ENCODE measurements around the gene AMBP. TPM values are rescaled to one million over a fixed set of nuclear protein-coding genes. Genes with fewer than 3 reads are reported as not detected.
A peak's percentile ranks its signal among the peaks of the same experiment; 100 is the strongest.

The AMBP gene
- total and polyA plus RNA-seq, 2 of the 13 experiments (the other 11 are each of a cell fraction or from before 2014, with no cell fraction given) = 1,510 to 2,580 TPM

DNA sequence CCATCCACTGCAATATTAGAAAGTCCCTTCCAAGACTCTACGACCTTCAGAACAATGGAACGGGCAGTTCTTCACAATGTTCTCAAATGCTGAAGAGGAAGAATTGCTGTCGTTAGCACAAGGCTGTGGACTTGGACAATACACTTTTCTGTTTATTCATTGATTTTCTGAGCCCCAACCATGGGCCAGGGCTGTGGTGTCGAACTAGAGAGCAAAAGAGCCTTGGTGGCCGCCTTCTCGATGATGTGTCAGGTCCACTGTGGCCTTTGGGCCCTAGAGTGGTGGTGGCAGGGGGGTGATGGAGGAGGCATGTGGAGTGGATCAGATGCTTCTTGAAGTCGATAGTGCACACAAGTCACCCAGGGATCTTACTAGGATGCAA is 39.5 kb upstream of the AMBP start (continued):
- TF ChIP-seq, protein P1, sequence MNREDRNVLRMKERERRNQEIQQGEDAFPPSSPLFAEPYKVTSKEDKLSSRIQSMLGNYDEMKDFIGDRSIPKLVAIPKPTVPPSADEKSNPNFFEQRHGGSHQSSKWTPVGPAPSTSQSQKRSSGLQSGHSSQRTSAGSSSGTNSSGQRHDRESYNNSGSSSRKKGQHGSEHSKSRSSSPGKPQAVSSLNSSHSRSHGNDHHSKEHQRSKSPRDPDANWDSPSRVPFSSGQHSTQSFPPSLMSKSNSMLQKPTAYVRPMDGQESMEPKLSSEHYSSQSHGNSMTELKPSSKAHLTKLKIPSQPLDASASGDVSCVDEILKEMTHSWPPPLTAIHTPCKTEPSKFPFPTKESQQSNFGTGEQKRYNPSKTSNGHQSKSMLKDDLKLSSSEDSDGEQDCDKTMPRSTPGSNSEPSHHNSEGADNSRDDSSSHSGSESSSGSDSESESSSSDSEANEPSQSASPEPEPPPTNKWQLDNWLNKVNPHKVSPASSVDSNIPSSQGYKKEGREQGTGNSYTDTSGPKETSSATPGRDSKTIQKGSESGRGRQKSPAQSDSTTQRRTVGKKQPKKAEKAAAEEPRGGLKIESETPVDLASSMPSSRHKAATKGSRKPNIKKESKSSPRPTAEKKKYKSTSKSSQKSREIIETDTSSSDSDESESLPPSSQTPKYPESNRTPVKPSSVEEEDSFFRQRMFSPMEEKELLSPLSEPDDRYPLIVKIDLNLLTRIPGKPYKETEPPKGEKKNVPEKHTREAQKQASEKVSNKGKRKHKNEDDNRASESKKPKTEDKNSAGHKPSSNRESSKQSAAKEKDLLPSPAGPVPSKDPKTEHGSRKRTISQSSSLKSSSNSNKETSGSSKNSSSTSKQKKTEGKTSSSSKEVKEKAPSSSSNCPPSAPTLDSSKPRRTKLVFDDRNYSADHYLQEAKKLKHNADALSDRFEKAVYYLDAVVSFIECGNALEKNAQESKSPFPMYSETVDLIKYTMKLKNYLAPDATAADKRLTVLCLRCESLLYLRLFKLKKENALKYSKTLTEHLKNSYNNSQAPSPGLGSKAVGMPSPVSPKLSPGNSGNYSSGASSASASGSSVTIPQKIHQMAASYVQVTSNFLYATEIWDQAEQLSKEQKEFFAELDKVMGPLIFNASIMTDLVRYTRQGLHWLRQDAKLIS (CRISPR knock-in tag; IDR thresholded peaks at IDR 0.05) = no peak
- TF ChIP-seq SMC3 (IDR thresholded peaks at IDR 0.05; ENCODE audit: low read length) (no peak), SIX4 (CRISPR knock-in tag; IDR thresholded peaks at IDR 0.05) (0 out of 2 replicates have a peak, but pooled peaks have one; percentile 32), ZNF10 (CRISPR knock-in tag; IDR thresholded peaks at IDR 0.05; ENCODE audit: borderline replicate concordance, low read depth) (no peak), MBD4 (IDR thresholded peaks at IDR 0.05; ENCODE audit: borderline replicate concordance, low read length) (no peak), ZNF34 (CRISPR knock-in tag; IDR thresholded peaks at IDR 0.05; ENCODE audit: borderline replicate concordance) (no peak; the same call in 1 of the 2 replicates), NRL (CRISPR knock-in tag; IDR thresholded peaks at IDR 0.05; ENCODE audit: borderline replicate concordance) (no peak), MEF2D (CRISPR knock-in tag; IDR thresholded peaks at IDR 0.05) (no peak; the same call in 1 of the 2 replicates), STAG1 (CRISPR knock-in tag; IDR thresholded peaks at IDR 0.05) (no peak; the same call in 1 of the 2 replicates)
- TF ChIP-seq, protein P2, sequence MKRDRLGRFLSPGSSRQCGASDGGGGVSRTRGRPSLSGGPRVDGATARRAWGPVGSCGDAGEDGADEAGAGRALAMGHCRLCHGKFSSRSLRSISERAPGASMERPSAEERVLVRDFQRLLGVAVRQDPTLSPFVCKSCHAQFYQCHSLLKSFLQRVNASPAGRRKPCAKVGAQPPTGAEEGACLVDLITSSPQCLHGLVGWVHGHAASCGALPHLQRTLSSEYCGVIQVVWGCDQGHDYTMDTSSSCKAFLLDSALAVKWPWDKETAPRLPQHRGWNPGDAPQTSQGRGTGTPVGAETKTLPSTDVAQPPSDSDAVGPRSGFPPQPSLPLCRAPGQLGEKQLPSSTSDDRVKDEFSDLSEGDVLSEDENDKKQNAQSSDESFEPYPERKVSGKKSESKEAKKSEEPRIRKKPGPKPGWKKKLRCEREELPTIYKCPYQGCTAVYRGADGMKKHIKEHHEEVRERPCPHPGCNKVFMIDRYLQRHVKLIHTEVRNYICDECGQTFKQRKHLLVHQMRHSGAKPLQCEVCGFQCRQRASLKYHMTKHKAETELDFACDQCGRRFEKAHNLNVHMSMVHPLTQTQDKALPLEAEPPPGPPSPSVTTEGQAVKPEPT (CRISPR knock-in tag; IDR thresholded peaks at IDR 0.05; ENCODE audit: low read depth) = no peak; the same call in 1 of the 2 replicates
- TF ChIP-seq, protein P3, sequence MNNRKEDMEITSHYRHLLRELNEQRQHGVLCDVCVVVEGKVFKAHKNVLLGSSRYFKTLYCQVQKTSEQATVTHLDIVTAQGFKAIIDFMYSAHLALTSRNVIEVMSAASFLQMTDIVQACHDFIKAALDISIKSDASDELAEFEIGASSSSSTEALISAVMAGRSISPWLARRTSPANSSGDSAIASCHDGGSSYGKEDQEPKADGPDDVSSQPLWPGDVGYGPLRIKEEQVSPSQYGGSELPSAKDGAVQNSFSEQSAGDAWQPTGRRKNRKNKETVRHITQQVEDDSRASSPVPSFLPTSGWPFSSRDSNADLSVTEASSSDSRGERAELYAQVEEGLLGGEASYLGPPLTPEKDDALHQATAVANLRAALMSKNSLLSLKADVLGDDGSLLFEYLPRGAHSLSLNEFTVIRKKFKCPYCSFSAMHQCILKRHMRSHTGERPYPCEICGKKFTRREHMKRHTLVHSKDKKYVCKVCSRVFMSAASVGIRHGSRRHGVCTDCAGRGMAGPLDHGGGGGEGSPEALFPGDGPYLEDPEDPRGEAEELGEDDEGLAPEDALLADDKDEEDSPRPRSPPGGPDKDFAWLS (CRISPR knock-in tag; IDR thresholded peaks at IDR 0.05; ENCODE audit: borderline replicate concordance) = no peak
- TF ChIP-seq, protein P4, sequence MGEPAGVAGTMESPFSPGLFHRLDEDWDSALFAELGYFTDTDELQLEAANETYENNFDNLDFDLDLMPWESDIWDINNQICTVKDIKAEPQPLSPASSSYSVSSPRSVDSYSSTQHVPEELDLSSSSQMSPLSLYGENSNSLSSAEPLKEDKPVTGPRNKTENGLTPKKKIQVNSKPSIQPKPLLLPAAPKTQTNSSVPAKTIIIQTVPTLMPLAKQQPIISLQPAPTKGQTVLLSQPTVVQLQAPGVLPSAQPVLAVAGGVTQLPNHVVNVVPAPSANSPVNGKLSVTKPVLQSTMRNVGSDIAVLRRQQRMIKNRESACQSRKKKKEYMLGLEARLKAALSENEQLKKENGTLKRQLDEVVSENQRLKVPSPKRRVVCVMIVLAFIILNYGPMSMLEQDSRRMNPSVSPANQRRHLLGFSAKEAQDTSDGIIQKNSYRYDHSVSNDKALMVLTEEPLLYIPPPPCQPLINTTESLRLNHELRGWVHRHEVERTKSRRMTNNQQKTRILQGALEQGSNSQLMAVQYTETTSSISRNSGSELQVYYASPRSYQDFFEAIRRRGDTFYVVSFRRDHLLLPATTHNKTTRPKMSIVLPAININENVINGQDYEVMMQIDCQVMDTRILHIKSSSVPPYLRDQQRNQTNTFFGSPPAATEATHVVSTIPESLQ (CRISPR knock-in tag; conservative IDR thresholded peaks at IDR 0.05) = no peak
- TF ChIP-seq, protein P5, sequence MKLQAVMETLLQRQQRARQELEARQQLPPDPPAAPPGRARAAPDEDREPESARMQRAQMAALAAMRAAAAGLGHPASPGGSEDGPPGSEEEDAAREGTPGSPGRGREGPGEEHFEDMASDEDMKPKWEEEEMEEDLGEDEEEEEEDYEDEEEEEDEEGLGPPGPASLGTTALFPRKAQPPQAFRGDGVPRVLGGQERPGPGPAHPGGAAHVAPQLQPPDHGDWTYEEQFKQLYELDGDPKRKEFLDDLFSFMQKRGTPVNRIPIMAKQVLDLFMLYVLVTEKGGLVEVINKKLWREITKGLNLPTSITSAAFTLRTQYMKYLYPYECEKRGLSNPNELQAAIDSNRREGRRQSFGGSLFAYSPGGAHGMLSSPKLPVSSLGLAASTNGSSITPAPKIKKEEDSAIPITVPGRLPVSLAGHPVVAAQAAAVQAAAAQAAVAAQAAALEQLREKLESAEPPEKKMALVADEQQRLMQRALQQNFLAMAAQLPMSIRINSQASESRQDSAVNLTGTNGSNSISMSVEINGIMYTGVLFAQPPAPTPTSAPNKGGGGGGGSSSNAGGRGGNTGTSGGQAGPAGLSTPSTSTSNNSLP (IDR thresholded peaks at IDR 0.05; ENCODE audit: low read depth, low read length) = no peak
- TF ChIP-seq, protein P6, sequence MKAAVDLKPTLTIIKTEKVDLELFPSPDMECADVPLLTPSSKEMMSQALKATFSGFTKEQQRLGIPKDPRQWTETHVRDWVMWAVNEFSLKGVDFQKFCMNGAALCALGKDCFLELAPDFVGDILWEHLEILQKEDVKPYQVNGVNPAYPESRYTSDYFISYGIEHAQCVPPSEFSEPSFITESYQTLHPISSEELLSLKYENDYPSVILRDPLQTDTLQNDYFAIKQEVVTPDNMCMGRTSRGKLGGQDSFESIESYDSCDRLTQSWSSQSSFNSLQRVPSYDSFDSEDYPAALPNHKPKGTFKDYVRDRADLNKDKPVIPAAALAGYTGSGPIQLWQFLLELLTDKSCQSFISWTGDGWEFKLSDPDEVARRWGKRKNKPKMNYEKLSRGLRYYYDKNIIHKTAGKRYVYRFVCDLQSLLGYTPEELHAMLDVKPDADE (CRISPR knock-in tag; IDR thresholded peaks at IDR 0.05) = no peak
- TF ChIP-seq, protein P7, sequence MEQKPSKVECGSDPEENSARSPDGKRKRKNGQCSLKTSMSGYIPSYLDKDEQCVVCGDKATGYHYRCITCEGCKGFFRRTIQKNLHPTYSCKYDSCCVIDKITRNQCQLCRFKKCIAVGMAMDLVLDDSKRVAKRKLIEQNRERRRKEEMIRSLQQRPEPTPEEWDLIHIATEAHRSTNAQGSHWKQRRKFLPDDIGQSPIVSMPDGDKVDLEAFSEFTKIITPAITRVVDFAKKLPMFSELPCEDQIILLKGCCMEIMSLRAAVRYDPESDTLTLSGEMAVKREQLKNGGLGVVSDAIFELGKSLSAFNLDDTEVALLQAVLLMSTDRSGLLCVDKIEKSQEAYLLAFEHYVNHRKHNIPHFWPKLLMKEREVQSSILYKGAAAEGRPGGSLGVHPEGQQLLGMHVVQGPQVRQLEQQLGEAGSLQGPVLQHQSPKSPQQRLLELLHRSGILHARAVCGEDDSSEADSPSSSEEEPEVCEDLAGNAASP (CRISPR knock-in tag; IDR thresholded peaks at IDR 0.05; ENCODE audit: borderline replicate concordance) = no peak
